ENCODE measurements around the gene KRT9.

The KRT9 gene

GRCh38 chr17:41559548-41559947 is 12.3 kb downstream of the KRT9 start:
- TF ChIP-seq, protein P1, sequence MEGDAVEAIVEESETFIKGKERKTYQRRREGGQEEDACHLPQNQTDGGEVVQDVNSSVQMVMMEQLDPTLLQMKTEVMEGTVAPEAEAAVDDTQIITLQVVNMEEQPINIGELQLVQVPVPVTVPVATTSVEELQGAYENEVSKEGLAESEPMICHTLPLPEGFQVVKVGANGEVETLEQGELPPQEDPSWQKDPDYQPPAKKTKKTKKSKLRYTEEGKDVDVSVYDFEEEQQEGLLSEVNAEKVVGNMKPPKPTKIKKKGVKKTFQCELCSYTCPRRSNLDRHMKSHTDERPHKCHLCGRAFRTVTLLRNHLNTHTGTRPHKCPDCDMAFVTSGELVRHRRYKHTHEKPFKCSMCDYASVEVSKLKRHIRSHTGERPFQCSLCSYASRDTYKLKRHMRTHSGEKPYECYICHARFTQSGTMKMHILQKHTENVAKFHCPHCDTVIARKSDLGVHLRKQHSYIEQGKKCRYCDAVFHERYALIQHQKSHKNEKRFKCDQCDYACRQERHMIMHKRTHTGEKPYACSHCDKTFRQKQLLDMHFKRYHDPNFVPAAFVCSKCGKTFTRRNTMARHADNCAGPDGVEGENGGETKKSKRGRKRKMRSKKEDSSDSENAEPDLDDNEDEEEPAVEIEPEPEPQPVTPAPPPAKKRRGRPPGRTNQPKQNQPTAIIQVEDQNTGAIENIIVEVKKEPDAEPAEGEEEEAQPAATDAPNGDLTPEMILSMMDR (IDR thresholded peaks at IDR 0.05) = no peak
- no peak for DNase-seq (ENCODE audit: low spot score)

GRCh38 chr17:41556931-41557330 is 14.9 kb downstream of the KRT9 start:
- H3K27ac ChIP-seq = no peak overlapping the region
- no peak for DNase-seq (ENCODE audit: low spot score)
- TF ChIP-seq, protein P1 (IDR thresholded peaks at IDR 0.05) = no peak
- H3K4me3 ChIP-seq = no peak overlapping the region

More at GRCh38 chr17:41559548-41559947, 12.3 kb downstream of the KRT9 start:
- Histone ChIP-seq H3K4me3 (no peak overlapping the region), H3K27ac (no peak overlapping the region)

- no peak overlapping the region for H3K4me3 ChIP-seq
- TF ChIP-seq, protein P1 (IDR thresholded peaks at IDR 0.05) = no peak
- DNase-seq (ENCODE audit: low spot score) = no peak
Observed at GRCh38 chr17:41556306-41556705, 15.6 kb downstream of the KRT9 start.

DNA sequence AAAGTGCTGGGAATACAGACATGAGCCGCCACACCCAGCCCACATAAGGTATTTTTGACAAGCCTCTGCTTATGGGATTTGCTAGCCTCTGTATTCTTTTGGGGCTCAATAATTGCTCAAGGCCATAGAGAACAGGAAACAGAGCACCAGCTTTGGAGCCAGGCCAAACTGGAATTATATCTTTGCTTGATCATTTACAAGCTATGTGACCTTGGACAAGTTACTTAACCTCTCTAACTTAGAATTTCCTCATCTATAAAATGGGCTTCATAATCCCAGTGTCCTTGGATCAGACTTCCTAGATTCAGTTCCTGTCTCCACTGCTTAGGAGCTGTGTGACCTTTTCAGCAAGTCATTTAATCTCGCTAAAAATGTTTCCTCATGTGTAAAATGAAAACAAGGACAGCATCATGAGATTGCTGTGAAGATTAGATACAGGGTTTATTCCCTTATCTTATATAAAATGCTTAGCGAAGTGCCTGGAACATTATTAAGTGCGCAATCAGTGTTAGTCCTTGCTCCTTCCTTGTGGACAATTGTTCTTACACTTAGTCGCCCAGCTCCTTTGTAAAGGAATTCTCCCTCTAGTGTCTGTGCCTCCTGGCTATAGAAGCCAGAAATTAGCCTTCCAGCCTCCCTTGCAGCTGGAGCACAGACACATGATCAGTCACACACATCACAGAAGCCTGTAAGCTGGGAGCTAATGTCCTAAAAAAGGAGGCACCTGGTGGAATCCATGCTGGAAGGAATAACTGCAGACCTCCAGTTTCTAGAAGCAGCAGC is 16.6 kb downstream of the KRT9 start:
- TF ChIP-seq, protein P1 (IDR thresholded peaks at IDR 0.05) = no peak
- Histone ChIP-seq H3K27ac (no peak overlapping the region), H3K4me3 (no peak overlapping the region)
- no peak for DNase-seq (ENCODE audit: low spot score)

More at GRCh38 chr17:41556306-41556705, 15.6 kb downstream of the KRT9 start:
- H3K27ac ChIP-seq = no peak overlapping the region

DNA sequence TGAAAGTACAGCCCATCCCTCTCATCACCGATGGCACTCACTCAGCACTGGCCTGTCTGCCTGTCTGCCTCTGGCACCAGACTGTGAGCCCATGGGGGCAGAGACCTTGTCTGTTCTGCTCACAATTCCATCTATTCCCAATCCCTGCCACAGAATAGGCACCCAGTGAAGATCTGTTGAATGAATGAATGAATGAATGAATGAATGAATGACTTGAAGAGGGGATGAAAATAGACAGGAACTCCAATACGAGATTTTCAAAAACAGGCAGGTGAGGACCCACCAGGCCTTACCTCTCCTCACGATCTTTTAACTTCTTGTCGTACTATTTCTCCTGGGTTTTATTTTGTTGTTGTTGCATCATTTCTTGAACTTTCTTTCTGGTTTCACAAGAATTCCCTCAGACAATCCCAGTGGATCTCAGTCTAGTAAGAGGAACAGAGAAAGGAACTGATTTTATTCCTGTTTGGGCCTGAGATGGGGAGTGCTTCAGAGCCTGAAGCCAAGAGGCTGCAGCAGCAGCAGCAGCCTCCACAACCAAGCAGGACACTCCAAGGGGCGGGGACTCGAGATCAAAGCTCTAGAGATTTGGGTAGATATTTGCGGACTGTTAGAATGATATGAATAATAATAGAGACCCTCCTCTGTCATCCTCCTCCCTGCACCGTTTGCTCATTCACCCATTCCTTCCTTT is 17.7 kb downstream of the KRT9 start:
- DNase-seq (ENCODE audit: low spot score) = no peak
- TF ChIP-seq, protein P1 (IDR thresholded peaks at IDR 0.05) = no peak
- no peak overlapping the region for H3K4me3 ChIP-seq
- no peak overlapping the region for H3K27ac ChIP-seq

DNA sequence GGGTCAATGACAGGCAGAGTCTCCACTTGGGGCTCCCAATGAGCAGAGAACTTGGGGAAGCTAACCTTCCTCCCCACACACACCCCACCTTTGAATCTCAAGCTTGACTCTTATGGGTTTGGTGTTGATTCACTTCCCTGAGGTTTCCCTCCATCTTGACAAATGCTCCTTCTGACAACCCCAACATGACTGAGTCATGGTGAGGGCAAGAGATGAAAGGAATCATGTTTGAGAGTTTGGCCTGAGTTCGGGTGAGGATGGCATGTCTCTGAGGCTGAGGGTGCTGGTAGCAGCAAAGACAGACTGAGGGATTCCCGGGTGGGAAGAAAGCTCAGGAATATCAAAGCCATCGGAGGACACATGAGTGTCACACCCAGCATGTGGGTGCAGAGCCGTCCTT is 18.7 kb downstream of the KRT9 start:
- TF ChIP-seq, protein P1 (IDR thresholded peaks at IDR 0.05) = no peak
- DNase-seq (ENCODE audit: low spot score) = no peak
- no peak overlapping the region for H3K4me3 ChIP-seq
- no peak overlapping the region for H3K27ac ChIP-seq
